Right lobe of liver (tissue), 4 donors: ENCODE data around the gene NEK1.

Experiments
- CTCF ChIP-seq, 4 donors: fragments of 200-600 bp in 3 of 4; fragments of 450-650 bp in 1 of 4; IDR thresholded peaks; one replicate each; pipeline versions ENCODE4 v1.5.1 to v1.8.0; 2016 to 2022; ENCODE audit warnings: antibody characterized with exemption in 4 of 4, mild to moderate bottlenecking in 2 of 4
- POLR2A ChIP-seq: fragments of 450-650 bp; IDR thresholded peaks from one replicate; pipeline ENCODE4 v1.6.1; 2017; ENCODE audit warnings: antibody characterized with exemption, mild to moderate bottlenecking
- donor health status: DM: no; HTN: no; CAD: no.
- donor health status: DM: no; HTN: no; CAD: no.
- donor health status: DM: no; HTN: yes; CAD: no.

- TF ChIP-seq CTCF (IDR thresholded peaks at IDR 0.05), result no peak
- no peak for TF ChIP-seq POLR2A
Observed at GRCh38 chr4:169348541-169348940, 263.8 kb downstream of the NEK1 start.
